Dermis blood vessel endothelial cell (primary cell): ENCODE results near the gene CNGA4. TPM values are rescaled to one million over a fixed set of nuclear protein-coding genes. Genes with fewer than 3 reads are reported as not detected.
"Not testable (repeated sequence)": the region's sequence is repeated elsewhere in the genome, so short reads cannot be mapped to it uniquely, and the experiment has no call there.

Source experiments
- DNase-seq: peaks from one replicate; pipeline ENCODE4 v3.0.0; 2010
- total RNA-seq: library from RNA; depleted of rRNA; stranded (reverse); fragments of >200 nt; gene quantifications from 2 replicates; pipeline ENCODE4 v1.2.3, GENCODE V29; 2014

CNGA4 gene
- total RNA-seq, 1 donor from 2014 or later, result not detected

DNA sequence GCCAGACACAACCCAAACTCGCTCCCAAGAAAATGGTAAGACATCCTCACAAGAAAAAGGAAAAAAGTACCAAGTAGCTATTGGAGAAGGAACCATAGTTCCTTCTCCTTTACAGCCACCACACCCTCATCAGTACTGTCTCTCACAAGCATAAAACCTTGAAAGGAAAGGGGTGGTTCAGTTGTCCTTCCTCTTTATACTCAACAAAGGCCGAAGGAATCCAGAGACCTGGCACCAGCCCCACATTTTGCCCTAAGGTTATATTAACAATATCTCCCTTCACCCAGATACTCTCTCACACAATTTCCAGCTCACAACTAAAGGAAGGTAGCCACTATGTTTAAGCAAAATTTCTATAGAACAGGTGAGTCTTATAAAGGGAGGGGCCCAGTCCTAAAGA is 13.0 kb upstream of the CNGA4 start:
- peak; percentile 47 for DNase-seq

- DNase-seq, result no peak
Observed at GRCh38 chr11:6228520-6228919, 10.4 kb upstream of the CNGA4 start.

- no peak for DNase-seq
Observed at GRCh38 chr11:6229911-6230310, 9.0 kb upstream of the CNGA4 start.

GRCh38 chr11:6232899-6233298 is 6.0 kb upstream of the CNGA4 start:
- DNase-seq, result no peak

DNA sequence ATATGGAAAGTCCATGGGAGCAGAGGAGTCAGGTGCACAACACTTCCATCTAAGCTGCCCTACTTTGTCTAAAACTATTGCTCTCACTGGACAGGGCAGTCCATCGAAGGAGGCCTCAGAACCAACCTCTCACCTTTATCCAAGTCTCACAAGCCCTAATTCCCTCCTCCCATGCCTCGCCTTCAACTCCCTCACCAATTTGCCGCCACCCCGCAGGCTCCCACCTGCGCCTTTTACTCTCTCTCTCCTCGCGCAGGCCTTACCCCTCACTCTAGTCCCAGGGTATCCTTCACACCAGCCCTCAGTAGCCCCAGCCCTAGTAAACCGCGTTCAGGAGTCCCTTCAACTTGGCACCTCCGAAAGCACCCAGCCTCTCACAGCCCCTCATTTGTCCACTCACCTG is 4.9 kb upstream of the CNGA4 start:
- no peak for DNase-seq

DNA sequence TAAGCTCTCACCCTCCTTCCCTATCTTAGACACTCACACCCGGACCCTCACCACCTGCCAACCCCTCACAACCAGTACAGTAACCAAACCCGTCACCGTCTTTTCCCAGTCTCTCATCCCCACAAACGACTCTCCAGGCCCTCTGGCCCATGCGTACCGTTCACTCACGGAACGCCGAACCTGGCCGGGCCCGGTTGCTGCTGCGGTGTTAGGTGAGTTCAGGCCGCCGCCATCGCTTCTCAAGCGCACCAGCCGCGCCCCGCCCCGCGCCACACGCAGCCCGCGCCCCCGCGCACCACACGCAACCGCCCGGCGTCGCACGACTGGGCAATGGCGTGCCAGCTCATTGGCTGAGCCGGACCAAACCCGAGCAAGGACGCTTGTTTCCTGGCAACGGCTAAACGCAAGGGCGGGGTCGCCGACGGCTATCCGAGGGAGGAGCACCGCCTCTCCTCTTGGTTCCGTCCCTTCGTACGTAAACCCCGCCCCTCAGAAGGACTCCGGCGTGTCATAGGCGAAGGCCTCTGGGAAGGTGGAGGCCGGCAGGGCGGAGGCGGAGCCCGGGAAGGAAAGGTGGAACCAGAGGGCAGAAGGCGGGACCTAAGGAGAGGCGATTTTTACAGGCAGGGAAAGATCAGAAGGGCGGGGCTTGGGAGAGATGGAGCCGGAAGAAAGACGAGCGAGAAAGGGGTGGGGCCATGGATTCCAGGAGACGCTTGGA is 4.3 kb upstream of the CNGA4 start, which contains the start of gene FHIP1B:
Gene FHIP1B, minus strand, starts transcription at position 250 of the 721 bp plus-strand sequence. CDS start 10,120 bp downstream, outside the sequence.
- peak; percentile 100 for DNase-seq

DNA sequence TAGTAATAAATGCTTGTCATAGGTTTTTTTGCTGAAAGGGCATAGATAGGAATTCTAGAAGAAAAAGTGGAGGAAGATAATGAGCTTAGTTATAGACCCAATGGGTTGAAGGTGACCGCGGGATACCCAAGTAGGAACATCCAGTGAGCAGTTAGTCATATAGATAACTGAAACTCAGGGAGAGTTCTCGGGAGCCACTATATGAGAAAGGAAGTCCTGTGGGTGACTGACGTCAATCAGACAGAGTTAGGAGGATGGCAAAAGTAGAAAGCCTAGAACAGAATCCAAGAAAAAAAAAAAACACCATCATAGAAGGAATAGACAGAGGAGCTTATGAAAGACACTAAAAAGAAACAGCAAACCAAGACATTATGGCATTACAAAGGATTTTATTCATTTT is 1.6 kb upstream of the CNGA4 start:
- no peak for DNase-seq

DNA sequence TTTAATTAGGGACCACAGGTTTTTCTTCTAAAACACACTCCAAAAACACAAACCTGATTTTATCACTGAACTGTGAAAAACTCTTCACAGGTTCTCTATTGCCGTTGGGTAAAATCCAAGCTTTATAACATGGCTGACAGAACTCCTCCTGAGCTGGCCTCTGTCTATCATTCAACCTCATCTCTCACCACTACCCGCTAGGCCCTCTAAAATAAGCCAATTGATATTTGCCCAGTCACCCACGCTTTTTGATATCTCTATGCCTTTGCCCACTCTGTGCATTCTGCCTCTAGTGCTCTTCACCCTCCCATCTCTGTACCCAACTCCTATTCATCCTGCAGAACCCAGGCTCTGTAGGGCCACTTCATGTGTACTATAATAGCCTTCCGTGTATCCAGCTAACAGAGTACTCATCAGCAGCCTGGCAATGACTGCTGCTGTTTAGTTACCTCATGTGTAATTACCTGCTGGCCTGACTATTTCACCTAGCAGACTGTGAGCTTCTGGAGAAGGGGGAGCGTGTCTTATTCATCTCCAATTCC is 1.1 kb upstream of the CNGA4 start:
- DNase-seq, result no peak

DNA sequence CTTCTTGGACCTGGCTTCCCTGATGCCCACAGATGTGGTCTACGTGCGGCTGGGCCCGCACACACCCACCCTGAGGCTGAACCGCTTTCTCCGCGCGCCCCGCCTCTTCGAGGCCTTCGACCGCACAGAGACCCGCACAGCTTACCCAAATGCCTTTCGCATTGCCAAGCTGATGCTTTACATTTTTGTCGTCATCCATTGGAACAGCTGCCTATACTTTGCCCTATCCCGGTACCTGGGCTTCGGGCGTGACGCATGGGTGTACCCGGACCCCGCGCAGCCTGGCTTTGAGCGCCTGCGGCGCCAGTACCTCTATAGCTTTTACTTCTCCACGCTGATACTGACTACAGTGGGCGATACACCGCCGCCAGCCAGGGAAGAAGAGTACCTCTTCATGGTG is 1.2 kb downstream of the CNGA4 start:
- no peak for DNase-seq

DNA sequence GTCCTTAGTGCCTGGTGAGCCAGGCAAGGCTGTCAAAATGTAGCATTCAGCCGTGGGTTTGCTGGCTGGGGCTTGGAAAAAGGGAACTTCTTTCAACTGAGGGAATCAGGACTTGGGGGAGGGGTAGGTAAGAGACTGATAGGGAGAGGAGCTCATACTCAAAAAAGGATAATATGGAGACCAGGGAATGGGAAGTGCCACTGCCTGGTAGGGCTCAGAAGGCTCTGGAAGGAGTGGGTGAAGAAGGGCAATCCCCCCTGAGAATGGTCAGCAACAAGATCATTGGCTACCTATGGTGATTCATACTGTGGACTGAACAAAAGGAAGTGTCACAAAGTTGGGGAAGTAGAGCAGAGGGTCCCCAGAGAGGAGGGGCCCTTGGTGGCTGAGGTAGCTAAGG is 1.9 kb downstream of the CNGA4 start:
- no peak for DNase-seq

DNA sequence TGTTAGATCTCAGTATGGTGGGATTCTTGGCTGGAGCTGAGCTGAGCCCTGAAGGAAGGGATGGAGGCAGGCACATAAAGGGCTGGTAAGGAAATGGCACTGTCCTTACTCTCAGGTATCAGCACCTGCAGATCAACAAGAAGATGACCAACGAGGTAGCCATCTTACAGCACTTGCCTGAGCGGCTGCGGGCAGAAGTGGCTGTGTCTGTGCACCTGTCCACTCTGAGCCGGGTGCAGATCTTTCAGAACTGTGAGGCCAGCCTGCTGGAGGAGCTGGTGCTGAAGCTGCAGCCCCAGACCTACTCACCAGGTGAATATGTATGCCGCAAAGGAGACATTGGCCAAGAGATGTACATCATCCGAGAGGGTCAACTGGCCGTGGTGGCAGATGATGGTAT is 2.4 kb downstream of the CNGA4 start:
- no peak for DNase-seq

DNA sequence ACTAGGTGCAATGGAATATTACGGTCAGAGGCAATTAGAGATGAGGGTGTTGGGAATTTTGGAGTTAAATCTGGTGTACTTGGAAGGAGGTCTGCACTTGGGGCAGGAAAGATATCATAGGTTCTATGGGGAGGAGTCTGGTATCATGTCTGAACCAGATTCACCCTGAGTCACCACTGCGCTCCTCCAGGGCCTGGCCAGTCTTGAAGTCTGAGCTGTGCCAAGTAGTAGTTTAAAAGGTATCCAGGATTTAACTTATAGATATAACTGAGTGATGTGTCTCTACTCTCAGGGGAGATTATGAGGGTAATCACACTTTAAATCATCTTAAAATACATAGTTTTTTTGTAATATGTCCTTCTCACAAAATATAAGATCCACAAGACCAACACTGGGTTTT is 6.6 kb downstream of the CNGA4 start:
- DNase-seq, result no peak

GRCh38 chr11:6248248-6248647 is 9.4 kb downstream of the CNGA4 start:
- no peak for DNase-seq

DNA sequence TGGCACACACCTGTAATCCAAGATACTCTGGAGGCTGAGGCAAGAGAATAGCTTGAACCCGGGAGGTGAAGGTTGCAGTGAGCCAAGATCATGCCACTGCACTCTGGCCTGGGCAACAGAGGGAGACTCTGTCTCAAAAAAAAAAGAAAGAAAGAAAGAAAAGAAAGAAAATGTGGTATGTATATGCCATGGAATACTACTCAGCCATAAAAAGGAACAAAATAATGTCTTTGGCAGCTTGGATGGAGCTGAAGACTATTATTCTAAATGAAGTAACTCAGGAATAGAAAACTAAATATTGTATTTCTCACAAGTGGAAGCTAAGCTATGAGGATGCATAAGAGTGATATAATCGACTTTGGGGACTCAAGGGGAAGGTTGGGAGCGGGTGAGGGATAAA is 10.0 kb downstream of the CNGA4 start:
- DNase-seq, result not testable (repeated sequence)

- peak; percentile 64 for DNase-seq
Observed at GRCh38 chr11:6249770-6250555, 11.1 kb downstream of the CNGA4 start.

DNA sequence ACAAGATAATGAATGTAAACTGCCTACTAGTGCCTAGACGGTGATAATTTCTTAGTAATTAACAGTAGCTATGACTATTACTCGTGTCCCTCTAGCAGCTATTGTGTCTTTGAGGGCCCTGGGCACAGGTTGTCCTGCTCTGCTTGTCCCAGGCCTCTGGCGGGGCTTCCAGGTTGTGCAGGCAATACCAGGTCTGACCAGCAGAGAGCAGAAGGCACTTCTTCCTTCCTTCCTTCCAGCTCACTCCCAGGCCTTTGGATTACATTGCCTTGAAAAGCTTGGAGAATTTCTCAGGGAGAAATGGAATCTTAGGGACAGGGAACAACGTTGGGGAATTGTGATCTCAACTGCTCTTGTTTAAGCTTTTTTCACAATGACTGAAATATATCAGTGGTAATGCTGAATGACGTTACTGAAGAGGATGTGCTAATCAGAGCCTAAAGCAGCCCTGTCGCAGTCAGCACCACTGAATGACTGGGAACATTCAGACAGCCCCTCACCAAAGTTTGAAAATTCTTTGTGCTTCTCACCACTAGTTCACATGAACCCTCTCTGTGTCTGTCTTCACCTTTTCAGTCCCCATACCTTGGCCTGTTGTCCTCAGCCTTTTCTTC is 12.3 kb downstream of the CNGA4 start:
- DNase-seq, result peak; percentile 72

DNA sequence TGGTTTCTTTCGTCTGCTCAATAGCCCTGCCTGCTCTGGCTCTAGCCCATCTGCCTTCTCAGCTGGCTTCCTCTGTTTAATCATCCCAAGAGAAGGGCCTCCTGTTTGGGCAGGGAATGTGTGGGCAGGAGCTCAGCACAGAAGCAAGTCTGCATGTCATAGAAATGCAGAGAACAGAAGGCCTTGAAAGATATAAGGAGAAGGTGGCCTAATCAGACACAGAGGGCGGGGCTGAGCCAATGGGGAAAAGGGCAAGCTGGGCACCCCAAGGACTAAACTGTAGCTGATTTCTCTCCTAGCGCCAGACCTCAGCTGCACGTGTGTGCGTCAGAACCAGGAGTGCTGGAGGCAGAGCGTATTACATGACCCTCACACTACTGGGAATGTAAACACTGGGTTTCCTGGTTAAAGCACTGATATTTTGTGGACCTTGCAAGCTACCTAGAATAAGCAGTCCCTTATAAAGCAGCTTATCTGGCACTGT is 13.1 kb downstream of the CNGA4 start:
- DNase-seq, result no peak

DNA sequence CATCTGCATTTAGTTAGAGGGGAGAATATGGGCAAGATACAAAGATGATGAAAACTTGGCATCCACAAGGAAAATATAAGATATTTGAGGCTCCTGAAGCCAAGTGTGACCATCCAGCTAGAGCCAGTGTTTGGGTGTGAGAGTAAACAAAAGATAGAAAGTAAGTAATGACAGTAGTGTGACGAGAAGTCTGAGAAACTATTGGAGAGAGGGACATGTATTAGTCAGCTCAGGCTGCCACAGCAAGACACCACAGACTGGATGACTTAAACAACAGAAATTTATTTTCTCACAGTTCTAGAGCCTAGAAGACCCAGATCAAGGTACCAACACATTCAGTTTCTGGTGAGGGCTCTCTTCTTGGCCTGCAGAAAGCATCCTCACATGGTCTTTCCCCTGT is 14.3 kb downstream of the CNGA4 start:
- no peak for DNase-seq

DNA sequence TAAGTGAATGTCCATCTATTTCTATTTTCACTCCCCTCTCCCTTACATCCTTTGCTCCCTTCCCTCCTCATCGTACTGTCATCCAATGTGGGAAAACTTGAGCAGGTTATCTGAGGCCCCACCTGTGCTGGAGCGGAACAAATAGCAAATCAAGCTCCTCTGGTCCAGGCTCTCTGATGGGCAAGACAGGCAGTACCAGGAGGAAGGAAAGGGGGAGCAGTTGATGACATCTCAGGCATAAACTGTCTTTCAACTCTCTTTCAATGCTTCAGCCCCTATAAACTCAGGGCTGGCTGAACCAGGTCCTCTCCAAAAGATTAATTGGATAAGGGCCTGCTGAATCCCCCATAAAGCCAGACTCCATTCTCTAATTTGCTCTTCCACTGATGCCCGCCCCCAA is 19.3 kb downstream of the CNGA4 start:
- no peak for DNase-seq

DNA sequence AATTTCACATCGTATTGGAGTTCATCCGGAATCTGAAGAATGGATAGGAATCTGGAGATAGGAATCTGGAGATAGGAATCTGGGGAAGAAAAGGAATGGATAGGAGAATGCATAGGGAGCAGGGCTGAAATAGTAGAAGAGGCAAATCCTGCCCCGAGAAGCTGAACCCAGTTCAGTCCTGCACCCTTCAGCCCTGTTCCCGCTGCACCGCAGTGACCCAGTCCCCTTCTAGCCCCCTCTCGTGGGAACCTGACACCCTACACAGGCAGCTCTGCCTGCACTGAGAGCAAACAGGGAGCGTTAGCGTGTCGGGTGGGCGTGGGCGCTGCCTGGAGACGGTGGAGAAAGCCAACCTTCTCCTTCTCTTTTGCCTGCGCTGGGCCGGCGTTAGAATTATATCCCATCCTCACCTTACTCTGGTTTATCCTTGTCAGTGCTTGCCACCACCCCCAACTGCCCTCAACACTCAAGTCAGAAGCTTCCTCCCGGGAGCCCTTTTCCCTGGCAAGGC is 19.7 kb downstream of the CNGA4 start:
- no peak for DNase-seq

DNA sequence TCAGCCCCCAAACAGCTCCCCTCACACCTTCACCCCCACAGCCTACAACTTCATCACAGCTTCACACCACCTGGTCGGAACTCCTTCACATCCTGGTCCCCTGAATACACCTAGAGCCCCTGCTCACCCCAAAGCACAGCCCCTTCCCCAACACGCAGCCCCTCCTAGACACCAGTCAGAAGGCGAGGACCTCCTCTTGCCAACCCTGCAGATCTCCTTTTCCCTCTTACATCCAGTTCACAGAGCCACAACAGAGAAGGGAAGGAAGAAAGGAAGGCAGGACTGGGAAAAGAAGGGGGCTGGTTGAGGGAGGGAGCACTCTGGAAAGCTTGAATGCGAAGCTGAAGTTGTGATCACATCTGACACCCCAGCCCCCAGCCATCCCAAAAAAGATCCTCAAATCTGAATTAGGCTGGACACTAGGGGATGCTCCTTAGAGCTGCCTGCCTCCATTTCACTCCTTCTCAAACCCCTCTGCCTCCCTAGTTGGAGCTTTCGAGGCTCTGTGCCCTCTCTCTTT is 21.4 kb downstream of the CNGA4 start:
- DNase-seq, result no peak

DNA sequence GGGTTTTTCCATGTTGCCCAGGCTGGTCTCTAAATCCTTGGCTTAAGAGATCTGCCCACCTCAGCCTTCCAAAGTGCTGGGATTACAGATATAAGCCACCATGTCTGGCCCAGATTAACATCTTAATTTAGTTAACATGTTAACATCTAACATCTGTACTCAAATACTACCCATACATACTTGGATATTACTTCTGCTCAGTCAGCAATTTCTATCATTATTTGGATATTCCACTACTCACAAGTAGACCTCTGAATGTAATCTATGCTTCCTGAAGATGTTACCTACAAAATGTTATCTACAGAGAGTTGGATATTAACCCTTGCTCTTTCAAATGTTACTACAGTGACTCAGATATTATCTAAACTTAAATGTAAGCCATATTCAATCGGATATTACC is 24.8 kb downstream of the CNGA4 start:
- no peak for DNase-seq

GRCh38 chr11:6268820-6269219 is 29.9 kb downstream of the CNGA4 start:
- no peak for DNase-seq
